IMR-90 (cell line): ENCODE results near the gene SH3RF3. TPM values are rescaled to one million over a fixed set of nuclear protein-coding genes. Genes with fewer than 3 reads are reported as not detected.

Experiments
- ATAC-seq: fragments of 200-7000 bp; cut with Tn5 transposase; 2 replicates; pipeline ENCODE4 v1.9.1; 2020; ENCODE audit warnings: low read depth, mild to moderate bottlenecking, moderate library complexity
- BruUV-seq: library from RNA; stranded (reverse); fragments of 400-500 nt; replicated peaks from 2 replicates; lab custom pipeline; 2021; lab: Mats Ljungman, UMichigan
- CTCF ChIA-PET: fragments of 300-600 bp; formaldehyde crosslinking; extraction: SDS; loops from one replicate; lab custom pipeline; 2021; ENCODE audit warnings: antibody characterized with exemption; lab: Yijun Ruan, JAX
- POLR2A ChIA-PET: fragments of 300-600 bp; sonication (Branson Sonifier 250); formaldehyde crosslinking; loops from one replicate; lab custom pipeline; 2022; ENCODE audit warnings: antibody characterized with exemption; ENCODE audit not compliant: unreplicated experiment; lab: Charles Lee
- DNase-seq: peaks from one replicate; pipeline ENCODE4 v3.0.0; 2013
- H2AFZ ChIP-seq: replicated peaks from 2 replicates; pipeline ENCODE3; 2013; ENCODE audit warnings: low read length, mild to moderate bottlenecking; ENCODE audit not compliant: poor library complexity
- H2AK5ac ChIP-seq: 2 replicates; pipeline ENCODE4 v1.6.1; 2013; ENCODE audit warnings: low read depth, low read length, inconsistent platforms
- H2AK9ac ChIP-seq: replicated peaks from 2 replicates; pipeline ENCODE3; 2013; ENCODE audit warnings: mild to moderate bottlenecking, low read depth, low read length, moderate library complexity; ENCODE audit not compliant: poor library complexity
- H2BK120ac ChIP-seq: 2 replicates; pipeline ENCODE4 v1.6.1; 2013; ENCODE audit warnings: low read depth, low read length, inconsistent platforms
- H2BK15ac ChIP-seq: 3 replicates; pipeline ENCODE4 v1.6.1; 2013; ENCODE audit warnings: low read depth, low read length, inconsistent platforms
- H2BK20ac ChIP-seq: 2 replicates; pipeline ENCODE4 v1.6.1; 2013; ENCODE audit warnings: low read depth, mild to moderate bottlenecking, inconsistent platforms, low read length, moderate library complexity
- H2BK5ac ChIP-seq: 2 replicates; pipeline ENCODE4 v1.6.1; 2013; ENCODE audit warnings: mild to moderate bottlenecking, low read depth, low read length, inconsistent platforms; ENCODE audit not compliant: poor library complexity, severe bottlenecking
- H3K14ac ChIP-seq: replicated peaks from 2 replicates; pipeline ENCODE4 v1.6.1; 2013; ENCODE audit warnings: low read depth, low read length, inconsistent platforms
- H3K18ac ChIP-seq: 2 replicates; pipeline ENCODE4 v1.6.1; 2013; ENCODE audit warnings: low read depth, low read length, control low read depth
- H3K23ac ChIP-seq: 2 replicates; pipeline ENCODE4 v1.6.1; 2013; ENCODE audit warnings: low read depth, low read length, inconsistent platforms
- H3K27ac ChIP-seq: 2 replicates; pipeline ENCODE4 v1.5.1; 2013; ENCODE audit warnings: mild to moderate bottlenecking, control low read depth, low read length; ENCODE audit not compliant: insufficient read depth
- H3K27me3 ChIP-seq: 2 replicates; pipeline ENCODE4 v1.6.1; 2013; ENCODE audit warnings: low read length; ENCODE audit not compliant: control insufficient read depth, insufficient read depth
- H3K36me3 ChIP-seq: 2 replicates; pipeline ENCODE4 v1.6.1; 2013; ENCODE audit warnings: low read length, mixed read lengths; ENCODE audit not compliant: control insufficient read depth, insufficient read depth
- H3K4ac ChIP-seq: 2 replicates; pipeline ENCODE4 v1.6.1; 2013; ENCODE audit warnings: low read depth, low read length, inconsistent platforms
- H3K4me1 ChIP-seq: 2 replicates; pipeline ENCODE4 v1.6.1; 2013; ENCODE audit warnings: low read length, mixed read lengths; ENCODE audit not compliant: control insufficient read depth, insufficient read depth
- H3K4me2 ChIP-seq: 2 replicates; pipeline ENCODE4 v1.6.1; 2013; ENCODE audit warnings: low read depth, mild to moderate bottlenecking, control low read depth, low read length, moderate library complexity
- H3K4me3 ChIP-seq: 2 replicates; pipeline ENCODE4 v1.5.1; 2013; ENCODE audit warnings: low read depth, mild to moderate bottlenecking, control low read depth, low read length, moderate library complexity; ENCODE audit not compliant: insufficient read depth
- H3K56ac ChIP-seq: 2 replicates; pipeline ENCODE4 v1.6.1; 2013; ENCODE audit warnings: low read length, inconsistent platforms; ENCODE audit not compliant: insufficient read depth; ENCODE audit errors: extremely low read depth
- H3K79me1 ChIP-seq, 2 experiments: 2 replicates each; pipeline ENCODE4 v1.6.1; 2013; ENCODE audit warnings: low read length in 2 of 2, inconsistent platforms in 1 of 2, low read depth in 1 of 2
- H3K9ac ChIP-seq: 2 replicates; pipeline ENCODE4 v1.6.1; 2013; ENCODE audit warnings: low read depth, low read length, control low read depth
- H3K9me1 ChIP-seq: 2 replicates; pipeline ENCODE4 v1.6.1; 2013; ENCODE audit warnings: low read length, inconsistent platforms; ENCODE audit not compliant: insufficient read depth
- H3K9me3 ChIP-seq: 2 replicates; pipeline ENCODE4 v1.6.1; 2013; ENCODE audit warnings: low read length; ENCODE audit not compliant: control insufficient read depth, insufficient read depth
- H4K20me1 ChIP-seq: 2 replicates; pipeline ENCODE4 v1.6.1; 2013; ENCODE audit warnings: low read length, inconsistent platforms; ENCODE audit not compliant: insufficient read depth
- H4K5ac ChIP-seq: 2 replicates; pipeline ENCODE4 v1.6.1; 2013; ENCODE audit warnings: mild to moderate bottlenecking, low read depth, low read length, control low read depth
- H4K8ac ChIP-seq, 2 experiments: 2 replicates each; pipeline ENCODE4 v1.6.1; 2013; ENCODE audit warnings: low read depth in 2 of 2, low read length in 2 of 2, control low read depth in 1 of 2, inconsistent platforms in 1 of 2
- H4K91ac ChIP-seq: 2 replicates; pipeline ENCODE4 v1.6.1; 2013; ENCODE audit warnings: low read depth, low read length, inconsistent platforms; ENCODE audit not compliant: insufficient read depth
- BHLHE40 ChIP-seq: fragments of 150-350 bp; IDR thresholded peaks from 2 replicates; pipeline ENCODE4 v1.6.1; 2016; ENCODE audit warnings: mild to moderate bottlenecking, low read depth, low read length
- CEBPB ChIP-seq: IDR thresholded peaks from 2 replicates; pipeline ENCODE4 v1.6.1; 2012; ENCODE audit warnings: low read depth, low read length, improper control_type of control experiment
- CHD1 ChIP-seq: IDR thresholded peaks from 2 replicates; pipeline ENCODE4 v1.6.1; 2012; ENCODE audit warnings: low read depth, low read length, improper control_type of control experiment
- CTCF ChIP-seq: conservative IDR thresholded peaks from 2 replicates; pipeline ENCODE4 v1.5.1; 2012; ENCODE audit warnings: mild to moderate bottlenecking, low read depth, low read length, improper control_type of control experiment
- ELK1 ChIP-seq: fragments of 150-350 bp; IDR thresholded peaks from 2 replicates; pipeline ENCODE4 v1.6.1; 2016; ENCODE audit warnings: low read depth, mild to moderate bottlenecking, low read length, moderate library complexity, borderline replicate concordance
- FOS ChIP-seq: fragments of 150-350 bp; IDR thresholded peaks from 2 replicates; pipeline ENCODE4 v1.6.1; 2016; ENCODE audit warnings: low read depth, low read length
- MAFK ChIP-seq: IDR thresholded peaks from 2 replicates; pipeline ENCODE4 v1.6.1; 2012; ENCODE audit warnings: low read depth, low read length, improper control_type of control experiment
- MAZ ChIP-seq: IDR thresholded peaks from 2 replicates; pipeline ENCODE4 v1.6.1; 2012; ENCODE audit warnings: low read depth, mild to moderate bottlenecking, low read length, improper control_type of control experiment, moderate library complexity, borderline replicate concordance
- MXI1 ChIP-seq: IDR thresholded peaks from 2 replicates; pipeline ENCODE4 v1.6.1; 2012; ENCODE audit warnings: low read depth, mild to moderate bottlenecking, low read length, moderate library complexity, borderline replicate concordance
- NFE2L2 ChIP-seq: fragments of 150-350 bp; IDR thresholded peaks from 2 replicates; pipeline ENCODE4 v1.6.1; 2016; ENCODE audit warnings: low read depth, mild to moderate bottlenecking, low read length
- POLR2A ChIP-seq: IDR thresholded peaks from 2 replicates; pipeline ENCODE4 v1.6.1; 2012; ENCODE audit warnings: mild to moderate bottlenecking, low read depth, low read length
- RAD21 ChIP-seq: IDR thresholded peaks from 2 replicates; pipeline ENCODE4 v1.6.1; 2012; ENCODE audit warnings: low read length, improper control_type of control experiment
- RCOR1 ChIP-seq: IDR thresholded peaks from 2 replicates; pipeline ENCODE4 v1.6.1; 2012; ENCODE audit warnings: mild to moderate bottlenecking, low read length, improper control_type of control experiment; ENCODE audit not compliant: insufficient replicate concordance
- RFX5 ChIP-seq: IDR thresholded peaks from 2 replicates; pipeline ENCODE4 v1.8.0; 2012; ENCODE audit warnings: low read depth, mild to moderate bottlenecking, low read length, moderate library complexity
- SMC3 ChIP-seq: fragments of 150-350 bp; IDR thresholded peaks from 2 replicates; pipeline ENCODE4 v1.6.1; 2016; ENCODE audit warnings: low read depth, mild to moderate bottlenecking, antibody characterized with exemption, low read length, moderate library complexity
- WGBS, 2 experiments: methylation state at CpG; one replicate each; pipeline versions ENCODE4 v1.1.5 to v1.1.7; 2013; ENCODE audit warnings: missing lambda C conversion rate in 2 of 2; ENCODE audit not compliant: insufficient read length in 1 of 2; ENCODE audit errors: extremely low coverage in 2 of 2; 5-methylcytosine and 5-hydroxymethylcytosine counted together
- dilution Hi-C: fragments of 300-500 bp; cut with HindIII; formaldehyde crosslinking; loops from one replicate; pipeline ENCODE4 v1.14.3; 2018; ENCODE audit warnings: low sequenced_read_pairs; ENCODE audit not compliant: unreplicated experiment
- in situ Hi-C: fragments of 300-500 bp; cut with MboI; formaldehyde crosslinking; loops from 3 replicates; pipeline ENCODE4 v1.14.3; 2019; ENCODE audit warnings: low sequenced_read_pairs, inconsistent platforms, mixed read lengths
- intact Hi-C: fragments of 100-400 bp; cut with micrococcal nuclease; formaldehyde crosslinking; loops from 2 replicates; pipeline ENCODE4 v1.10.0; 2022
- polyA plus RNA-seq, 3 experiments: library from polyadenylated mRNA; depleted of rRNA; stranded (reverse); fragments of >200 nt; gene quantifications; 2 replicates each; pipeline ENCODE4 v1.2.3, GENCODE V29; 2012; ENCODE audit warnings: low replicate concordance in 1 of 3
- total RNA-seq: library from RNA; depleted of rRNA; stranded (reverse); fragments of >200 nt; gene quantifications from 2 replicates; pipeline ENCODE4 v1.2.3, GENCODE V29; 2012
- TF ChIP-seq, protein P1 (sequence below): fragments of 150-350 bp; IDR thresholded peaks from 2 replicates; pipeline ENCODE4 v1.6.1; 2017; ENCODE audit warnings: mild to moderate bottlenecking, antibody characterized with exemption, low read length, low read depth

Gene SH3RF3
- total and polyA plus RNA-seq, 2 of the 4 experiments (the other 2 are of a cell fraction) = 3.4 to 5.3 TPM

DNA sequence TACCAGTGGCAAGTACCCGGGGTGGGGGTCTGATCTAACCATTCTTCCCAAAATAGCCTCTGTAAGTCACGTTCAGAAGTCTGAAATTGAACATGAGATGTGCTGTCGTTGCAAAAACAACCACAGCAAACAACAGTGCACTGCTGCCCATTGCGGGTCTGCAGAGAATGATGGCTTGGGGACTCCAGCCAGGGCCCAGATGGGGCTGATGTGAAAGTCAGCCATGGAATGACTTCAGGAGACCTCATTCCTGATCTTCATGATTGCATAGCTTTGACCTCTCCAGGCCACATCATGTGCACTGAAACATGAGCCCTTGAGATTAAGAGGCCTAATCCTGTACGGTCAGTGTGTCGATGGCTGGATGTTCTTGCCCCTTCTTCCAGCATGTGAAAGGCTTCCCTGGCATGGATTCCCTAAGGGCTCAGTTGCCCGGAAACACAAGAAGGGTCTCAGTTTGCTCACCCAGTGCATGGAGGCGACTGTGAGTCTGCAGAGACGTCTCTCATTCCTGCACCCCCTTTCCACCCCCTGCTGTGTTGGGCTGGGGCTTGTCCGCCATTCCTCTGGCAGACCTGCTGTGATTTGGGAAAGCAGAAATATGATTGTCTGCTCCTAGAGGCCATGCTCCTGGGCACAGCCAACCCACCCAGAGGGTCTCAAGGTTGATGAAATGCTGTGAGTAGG lies 293.2 kb downstream of the SH3RF3 start:
- TF ChIP-seq RFX5 = no peak
- TF ChIP-seq, protein P1, sequence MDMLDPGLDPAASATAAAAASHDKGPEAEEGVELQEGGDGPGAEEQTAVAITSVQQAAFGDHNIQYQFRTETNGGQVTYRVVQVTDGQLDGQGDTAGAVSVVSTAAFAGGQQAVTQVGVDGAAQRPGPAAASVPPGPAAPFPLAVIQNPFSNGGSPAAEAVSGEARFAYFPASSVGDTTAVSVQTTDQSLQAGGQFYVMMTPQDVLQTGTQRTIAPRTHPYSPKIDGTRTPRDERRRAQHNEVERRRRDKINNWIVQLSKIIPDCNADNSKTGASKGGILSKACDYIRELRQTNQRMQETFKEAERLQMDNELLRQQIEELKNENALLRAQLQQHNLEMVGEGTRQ = no peak
- no peak for TF ChIP-seq ELK1
- TF ChIP-seq CTCF = no peak
- TF ChIP-seq NFE2L2 = no peak
- no peak for TF ChIP-seq CHD1
- TF ChIP-seq RAD21 = no peak
- no peak for TF ChIP-seq RCOR1
- TF ChIP-seq MXI1 = no peak
- no peak for TF ChIP-seq FOS
- no peak for TF ChIP-seq CEBPB
- TF ChIP-seq MAZ = no peak
- no peak for TF ChIP-seq MAFK
- no peak for TF ChIP-seq SMC3
- no peak for TF ChIP-seq BHLHE40
- no peak for TF ChIP-seq POLR2A
- in situ Hi-C loops (no loop called here), dilution Hi-C loops (no loop called here), intact Hi-C loops (no loop called here)
- no peaks in the 10 kb centered on the region for H3K9me3 ChIP-seq
- ATAC-seq (no peak), DNase-seq (peak; percentile 28)
- H2AFZ ChIP-seq = no peak overlapping the region
- H3K9ac ChIP-seq = no peak overlapping the region
- no peak overlapping the region for H2BK15ac ChIP-seq
- 83% methylated on average over 1 of the region's 10 CpGs; no CpG with 5 or more reads in 1 of the 2 experiments for WGBS, 2 experiments
- ChIA-PET CTCF (no interaction called here), POLR2A (no interaction called here)
- BruUV-seq = no TSS peak
- no peak overlapping the region for H2BK5ac ChIP-seq
- H3K23ac ChIP-seq = no peak overlapping the region
- no peak overlapping the region for H3K14ac ChIP-seq
- no peak overlapping the region for H4K5ac ChIP-seq
- no peak overlapping the region for H3K4me2 ChIP-seq
- no peaks in the 10 kb centered on the region for H3K27me3 ChIP-seq
- peaks cover 16% of the 10 kb centered on the region for H3K4me1 ChIP-seq
- no peak overlapping the region for H2BK120ac ChIP-seq
- H3K18ac ChIP-seq = no peak overlapping the region; the same call in 1 of the 2 replicates
- peaks cover 0 to 46% of the 10 kb centered on the region in 2 experiments; a peak in 3 of 4 replicates for H3K79me1 ChIP-seq
- no peak overlapping the region for H3K56ac ChIP-seq
- no peak overlapping the region for H3K4ac ChIP-seq
- peaks cover 40% of the 10 kb centered on the region for H3K9me1 ChIP-seq
- no peak overlapping the region for H2AK9ac ChIP-seq
- H2BK20ac ChIP-seq = no peak overlapping the region
- no peak overlapping the region for H4K91ac ChIP-seq
- H4K8ac ChIP-seq = no peak overlapping the region
- peaks cover 8% of the 10 kb centered on the region for H4K20me1 ChIP-seq
- H3K27ac ChIP-seq = no peak overlapping the region
- H3K36me3 ChIP-seq = peaks cover 29% of the 10 kb centered on the region
- no peak overlapping the region for H3K4me3 ChIP-seq
- no peak overlapping the region for H2AK5ac ChIP-seq
